Breast epithelium (tissue), 4 donors: ENCODE data around the gene FOXK1. TPM values are rescaled to one million over a fixed set of nuclear protein-coding genes. Genes with fewer than 3 reads are reported as not detected.

Experiments used
- DNase-seq, 2 donors: peaks; one replicate each; pipeline ENCODE4 v3.0.0-alpha.2; 2019; ENCODE audit warnings: low spot score in 2 of 2
- H3K27ac ChIP-seq, 2 donors: fragments of 200-600 bp; sonication (generic) in 1 of 2; one replicate each; pipeline ENCODE4 v1.5.1; 2016 to 2019; ENCODE audit warnings: mild to moderate bottlenecking in 1 of 2
- H3K27me3 ChIP-seq, 2 donors: fragments of 200-600 bp; sonication (generic) in 1 of 2; one replicate each; pipeline versions ENCODE4 v1.5.1 to v1.6.0; 2017 to 2019; ENCODE audit warnings: control low read depth in 1 of 2, mild to moderate bottlenecking in 1 of 2
- H3K36me3 ChIP-seq: fragments of 200-600 bp; one replicate; pipeline ENCODE4 v1.5.1; 2019
- H3K4me1 ChIP-seq, 2 donors: fragments of 200-600 bp; sonication (generic); one replicate each; pipeline ENCODE4 v1.5.1; 2016 to 2019; ENCODE audit warnings: control low read depth in 1 of 2
- H3K4me3 ChIP-seq, 3 donors: fragments of 200-600 bp; sonication (generic); 1 replicate in 2 of 3; 2 replicates in 1 of 3; pipeline ENCODE4 v1.5.1; 2016 to 2019; ENCODE audit warnings: mild to moderate bottlenecking in 3 of 3, moderate library complexity in 2 of 3
- H3K9me3 ChIP-seq, 2 donors: fragments of 200-600 bp; sonication (generic) in 1 of 2; one replicate each; pipeline ENCODE4 v1.5.1; 2016 to 2019; ENCODE audit warnings: control low read depth in 1 of 2
- CTCF ChIP-seq, 3 donors: fragments of 450-650 bp; IDR thresholded peaks; one replicate each; pipeline ENCODE4 v1.5.1; 2016 to 2017; ENCODE audit warnings: antibody characterized with exemption in 3 of 3, mild to moderate bottlenecking in 3 of 3, moderate library complexity in 3 of 3
- POLR2A ChIP-seq: fragments of 450-650 bp; IDR thresholded peaks from one replicate; pipeline ENCODE4 v1.6.1; 2016; ENCODE audit warnings: antibody characterized with exemption, mild to moderate bottlenecking, moderate library complexity
- POLR2AphosphoS5 ChIP-seq, 3 donors: sonication (generic); formaldehyde crosslinking; IDR thresholded peaks; one replicate each; pipeline ENCODE4 v1.6.1; 2017; ENCODE audit warnings: antibody characterized with exemption in 3 of 3
- intact Hi-C: fragments of 100-400 bp; cut with DNase I; formaldehyde crosslinking; loops from one replicate; pipeline ENCODE4 v1.15.1; 2023; ENCODE audit warnings: low total_unique reads
- total RNA-seq, 3 donors: library from RNA; depleted of rRNA; stranded (reverse); fragments of >200 nt; gene quantifications; one replicate each; pipeline ENCODE4 v1.1.0, GENCODE V29; 2016

FOXK1 gene
- total RNA-seq, 3 donors from 2014 or later: 11.7 to 16.5 (median 15.7) TPM

GRCh38 chr7:4794591-4795350 is 112.7 kb downstream of the FOXK1 start:
- Histone ChIP-seq H3K27ac (no peak overlapping the region), H3K27me3 (no peaks in the 10 kb centered on the region), H3K9me3 (no peaks in the 10 kb centered on the region), H3K36me3 (peaks cover 7% of the 10 kb centered on the region), H3K4me3 (no peak overlapping the region), H3K4me1 (no peaks in the 10 kb centered on the region)
- TF ChIP-seq CTCF (IDR thresholded peaks at IDR 0.05) (no peak), POLR2AphosphoS5 (IDR thresholded peaks at IDR 0.05) (no peak), POLR2A (no peak)
- intact Hi-C loops: no loop called here
- no peak for DNase-seq

GRCh38 chr7:4796453-4796852 is 114.4 kb downstream of the FOXK1 start:
- Histone ChIP-seq H3K27ac (no peak overlapping the region), H3K4me1 (no peaks in the 10 kb centered on the region), H3K27me3 (no peaks in the 10 kb centered on the region), H3K4me3 (no peak overlapping the region), H3K9me3 (no peaks in the 10 kb centered on the region), H3K36me3 (peaks cover 3% of the 10 kb centered on the region)
- no peak for DNase-seq
- intact Hi-C loops: no loop called here
- TF ChIP-seq POLR2A (no peak), POLR2AphosphoS5 (IDR thresholded peaks at IDR 0.05) (no peak), CTCF (IDR thresholded peaks at IDR 0.05) (no peak)

GRCh38 chr7:4797858-4798705 is 116.0 kb downstream of the FOXK1 start:
- H3K9me3 ChIP-seq: no peaks in the 10 kb centered on the region
- H3K36me3 ChIP-seq: no peaks in the 10 kb centered on the region
- H3K27me3 ChIP-seq: no peaks in the 10 kb centered on the region
- intact Hi-C loops: no loop called here
- no peak overlapping the region for H3K27ac ChIP-seq
- H3K4me1 ChIP-seq: no peaks in the 10 kb centered on the region
- TF ChIP-seq POLR2AphosphoS5 (IDR thresholded peaks at IDR 0.05): no peak
- TF ChIP-seq CTCF (IDR thresholded peaks at IDR 0.05): peak; percentile 60 to 85 (median 64)
- TF ChIP-seq POLR2A: no peak
- H3K4me3 ChIP-seq: peak overlapping the region in 1 of 3 donors; percentile 17
- DNase-seq: no peak

- Histone ChIP-seq H3K27me3 (no peaks in the 10 kb centered on the region), H3K9me3 (no peaks in the 10 kb centered on the region), H3K4me3 (no peak overlapping the region), H3K36me3 (no peaks in the 10 kb centered on the region), H3K27ac (no peak overlapping the region), H3K4me1 (no peaks in the 10 kb centered on the region)
- no peak for DNase-seq
- intact Hi-C loops: no loop called here
- TF ChIP-seq CTCF (IDR thresholded peaks at IDR 0.05) (no peak), POLR2AphosphoS5 (IDR thresholded peaks at IDR 0.05) (no peak), POLR2A (no peak)
Measured at GRCh38 chr7:4798706-4799235, 116.7 kb downstream of the FOXK1 start.
